ENCODE results near the gene TRA2A.

DNA sequence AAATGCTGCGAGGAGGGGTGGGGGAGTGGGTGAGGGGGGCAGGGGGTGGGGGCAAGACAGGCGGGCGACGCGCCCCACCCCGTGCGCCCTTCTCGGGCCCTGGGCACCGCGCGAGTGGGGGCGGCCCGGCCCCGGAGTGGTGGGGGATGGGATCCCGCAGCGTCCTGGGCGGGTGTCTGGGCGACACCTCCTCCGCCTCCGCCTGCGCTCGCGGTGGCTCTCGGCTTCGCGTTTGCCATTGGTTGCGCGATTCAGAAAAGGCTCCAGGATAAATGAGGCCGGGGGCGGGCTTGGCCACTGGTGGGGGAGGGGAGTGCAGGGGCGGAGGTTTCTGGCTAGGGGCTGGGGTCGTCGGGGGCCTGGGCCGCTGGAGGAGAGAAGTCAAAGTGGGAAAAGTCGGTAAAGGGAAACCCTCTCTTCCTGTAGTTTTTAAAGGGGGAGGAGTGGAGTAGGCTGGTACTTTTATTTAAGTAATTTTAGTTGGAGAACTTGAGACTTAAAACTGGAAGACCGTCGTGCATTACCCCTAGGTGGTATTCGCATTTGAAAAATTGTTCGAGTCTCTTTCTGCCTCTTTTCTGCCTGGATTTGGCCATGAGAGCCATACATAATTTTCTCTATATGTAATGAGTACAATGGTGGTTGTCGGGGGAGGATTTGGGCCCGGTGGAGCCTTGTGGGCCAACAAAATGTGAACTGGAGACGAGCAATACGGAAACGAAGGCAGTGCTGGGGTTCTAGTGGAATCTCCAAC lies 60.5 kb downstream of the TRA2A start:
- TF ChIP-seq, protein P1, sequence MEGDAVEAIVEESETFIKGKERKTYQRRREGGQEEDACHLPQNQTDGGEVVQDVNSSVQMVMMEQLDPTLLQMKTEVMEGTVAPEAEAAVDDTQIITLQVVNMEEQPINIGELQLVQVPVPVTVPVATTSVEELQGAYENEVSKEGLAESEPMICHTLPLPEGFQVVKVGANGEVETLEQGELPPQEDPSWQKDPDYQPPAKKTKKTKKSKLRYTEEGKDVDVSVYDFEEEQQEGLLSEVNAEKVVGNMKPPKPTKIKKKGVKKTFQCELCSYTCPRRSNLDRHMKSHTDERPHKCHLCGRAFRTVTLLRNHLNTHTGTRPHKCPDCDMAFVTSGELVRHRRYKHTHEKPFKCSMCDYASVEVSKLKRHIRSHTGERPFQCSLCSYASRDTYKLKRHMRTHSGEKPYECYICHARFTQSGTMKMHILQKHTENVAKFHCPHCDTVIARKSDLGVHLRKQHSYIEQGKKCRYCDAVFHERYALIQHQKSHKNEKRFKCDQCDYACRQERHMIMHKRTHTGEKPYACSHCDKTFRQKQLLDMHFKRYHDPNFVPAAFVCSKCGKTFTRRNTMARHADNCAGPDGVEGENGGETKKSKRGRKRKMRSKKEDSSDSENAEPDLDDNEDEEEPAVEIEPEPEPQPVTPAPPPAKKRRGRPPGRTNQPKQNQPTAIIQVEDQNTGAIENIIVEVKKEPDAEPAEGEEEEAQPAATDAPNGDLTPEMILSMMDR (IDR thresholded peaks at IDR 0.05), result no peak
- TF ChIP-seq POLR2A (IDR thresholded peaks at IDR 0.05), result no peak
